OCI-M1 (cell line): ENCODE results near the gene POMP.
"Not testable (repeated sequence)": the region's sequence is repeated elsewhere in the genome, so short reads cannot be mapped to it uniquely, and the experiment has no call there.

Experiments used
- DNase-seq: peaks from one replicate; lab custom pipeline; 2025; lab: John Stamatoyannopoulos, UW

The POMP gene

GRCh38 chr13:28693605-28694491 is 34.9 kb downstream of the POMP start:
- DNase-seq = not testable (repeated sequence)

GRCh38 chr13:28697441-28697840 is 38.5 kb downstream of the POMP start:
- no peak for DNase-seq

GRCh38 chr13:28699246-28699645 is 40.3 kb downstream of the POMP start:
- no peak for DNase-seq

- no peak for DNase-seq
Observed at GRCh38 chr13:28704282-28704681, 45.4 kb downstream of the POMP start.

- DNase-seq = peak; percentile 6
Observed at GRCh38 chr13:28704919-28705318, 46.0 kb downstream of the POMP start.

GRCh38 chr13:28705461-28706083 is 46.6 kb downstream of the POMP start:
- no peak for DNase-seq

GRCh38 chr13:28707629-28708427 is 48.9 kb downstream of the POMP start:
- peak; percentile 76 for DNase-seq

GRCh38 chr13:28710161-28710560 is 51.2 kb downstream of the POMP start:
- DNase-seq = no peak

GRCh38 chr13:28714651-28715050 is 55.7 kb downstream of the POMP start:
- no peak for DNase-seq

GRCh38 chr13:28716511-28716910 is 57.6 kb downstream of the POMP start:
- peak; percentile 16 for DNase-seq

GRCh38 chr13:28717170-28717569 is 58.2 kb downstream of the POMP start:
- no peak for DNase-seq

GRCh38 chr13:28718196-28718542 is 59.2 kb downstream of the POMP start:
- DNase-seq = peak; percentile 47

- DNase-seq = peak; percentile 92
Observed at GRCh38 chr13:28718543-28719226, 59.8 kb downstream of the POMP start, which contains the start of gene SLC46A3. Gene SLC46A3 (minus strand): TSS chr13:28718970. CDS start chr13:28717998, 972 bp downstream.

GRCh38 chr13:28719227-28720055 is 60.5 kb downstream of the POMP start:
- no peak for DNase-seq

- no peak for DNase-seq
Observed at GRCh38 chr13:28723806-28724205, 64.9 kb downstream of the POMP start.

GRCh38 chr13:28725046-28725610 is 66.2 kb downstream of the POMP start:
- peak; percentile 42 for DNase-seq
